Ovary (tissue), 9 donors: Measurements from ENCODE around the gene IRAK1BP1. TPM values are rescaled to one million over a fixed set of nuclear protein-coding genes. Genes with fewer than 3 reads are reported as not detected.

Source experiments
- DNase-seq, 5 donors: peaks; one replicate each; pipeline ENCODE4 v3.0.0-alpha.2; 2019 to 2020
- H3K27ac ChIP-seq, 2 donors: fragments of 200-600 bp; one replicate each; pipeline versions ENCODE4 v1.5.1 to v1.8.0; 2019 to 2022
- H3K27me3 ChIP-seq: fragments of 200-600 bp; one replicate; pipeline ENCODE4 v1.8.0; 2022
- H3K36me3 ChIP-seq: fragments of 200-600 bp; sonication (generic); one replicate; pipeline ENCODE4 v1.5.1; 2019
- H3K4me1 ChIP-seq: one replicate; pipeline ENCODE4 v1.8.1; 2013; ENCODE audit warnings: mild to moderate bottlenecking, moderate library complexity; ENCODE audit not compliant: insufficient read depth
- H3K4me3 ChIP-seq: fragments of 200-600 bp; sonication (generic); one replicate; pipeline ENCODE4 v1.5.1; 2017
- H3K9me3 ChIP-seq, 2 donors: fragments of 200-600 bp in 1 of 2; sonication (generic) in 1 of 2; one replicate each; pipeline versions ENCODE4 v1.5.1 to v1.8.1; 2013 to 2019; ENCODE audit warnings: mild to moderate bottlenecking in 1 of 2, moderate library complexity in 1 of 2
- CTCF ChIP-seq, 3 donors: fragments of 450-650 bp in 2 of 3; fragments of 200-600 bp in 1 of 3; IDR thresholded peaks; one replicate each; pipeline versions ENCODE4 v1.5.1 to v1.8.0; 2016 to 2022; ENCODE audit warnings: antibody characterized with exemption in 3 of 3, mild to moderate bottlenecking in 1 of 3
- EP300 ChIP-seq: sonication (generic); formaldehyde crosslinking; IDR thresholded peaks from one replicate; pipeline ENCODE4 v1.6.1; 2017; ENCODE audit warnings: antibody characterized with exemption
- POLR2A ChIP-seq: fragments of 450-650 bp; IDR thresholded peaks from one replicate; pipeline ENCODE4 v1.6.1; 2017; ENCODE audit warnings: antibody characterized with exemption, mild to moderate bottlenecking, moderate library complexity
- WGBS, 3 donors: extraction: QIAGEN DNeasy Blood & Tissue Kit in 1 of 3; methylation state at CpG; one replicate each; pipeline versions ENCODE4 v1.1.5 to v1.1.7; 2013 to 2017; 5-methylcytosine and 5-hydroxymethylcytosine counted together
- intact Hi-C, 4 donors: fragments of 100-400 bp; cut with DNase I; formaldehyde crosslinking; loops; one replicate each; pipeline versions ENCODE4 v1.11.0 to v1.15.1; 2022 to 2023
- polyA plus RNA-seq, 2 donors: library from polyadenylated mRNA; stranded (reverse); fragments of 200-250 nt in 1 of 2; fragments of 350-450 nt in 1 of 2; fragmentation: Illumina TruSeq in 1 of 2; extraction: RNeasy Lipid Tissue Mini Kit (QIAGEN cat#74804) in 1 of 2; gene quantifications; one replicate each; pipeline ENCODE4 v1.2.3, GENCODE V29; 2013 to 2014
- total RNA-seq, 7 donors: library from RNA; depleted of rRNA in 2 of 7; stranded (reverse); fragments of >200 nt in 2 of 7; fragmentation: NEBNext Ultra II Directional in 3 of 7; extraction: Animal tissue kit (Norgen Biotek cat#: 25700) in 3 of 7; gene quantifications; one replicate each; pipeline versions ENCODE4 v1.1.0 to v1.2.4, GENCODE V29; 2016 to 2023
- donor health status: DM: no; HTN: no; CAD: no; lungs with moderate emphysema.
- donor health status: DM: no; HTN: no; CAD: no.
- donor health status: Bipolar disorder and iron deficiency.
- donor health status: DM: yes; HTN: yes; CAD: no.
- donor health status: DM: no; HTN: no; CAD: no.
- donor health status: DM: yes; HTN: yes; CAD: no.

IRAK1BP1 gene
- total and polyA plus RNA-seq, 9 donors = 3.2 to 10.1 (median 7.0) TPM

- H3K27me3 ChIP-seq = no peaks in the 10 kb centered on the region
- intact Hi-C loops = no loop called here
- WGBS, 3 donors = 2 to 11% (median 3%) methylated on average over 2 of the region's 2 CpGs
- no peaks in the 10 kb centered on the region for H3K9me3 ChIP-seq
- no peaks in the 10 kb centered on the region for H3K36me3 ChIP-seq
- no peak for TF ChIP-seq POLR2A
- no peak for TF ChIP-seq CTCF (IDR thresholded peaks at IDR 0.05)
- no peak for TF ChIP-seq EP300
- peak in 1 of 5 donors; percentile 20 for DNase-seq
- no peak overlapping the region for H3K4me3 ChIP-seq
- H3K27ac ChIP-seq = no peak overlapping the region
- peaks cover 7% of the 10 kb centered on the region for H3K4me1 ChIP-seq
These were observed 35.9 kb upstream of the IRAK1BP1 start for GRCh38 chr6:78831492-78831891.

GRCh38 chr6:78832091-78832808 lies 35.1 kb upstream of the IRAK1BP1 start:
- H3K4me1 ChIP-seq = peaks cover 7% of the 10 kb centered on the region
- no peak for TF ChIP-seq CTCF (IDR thresholded peaks at IDR 0.05)
- TF ChIP-seq EP300 = no peak
- TF ChIP-seq POLR2A = no peak
- H3K36me3 ChIP-seq = no peaks in the 10 kb centered on the region
- no peak overlapping the region for H3K27ac ChIP-seq
- H3K9me3 ChIP-seq = no peaks in the 10 kb centered on the region
- intact Hi-C loops = no loop called here
- H3K27me3 ChIP-seq = no peaks in the 10 kb centered on the region
- no peak overlapping the region for H3K4me3 ChIP-seq
- no peak for DNase-seq

GRCh38 chr6:78835817-78836216 lies 31.5 kb upstream of the IRAK1BP1 start:
- no peak for DNase-seq
- Histone ChIP-seq H3K27ac (no peak overlapping the region), H3K4me3 (no peak overlapping the region), H3K9me3 (no peaks in the 10 kb centered on the region), H3K27me3 (no peaks in the 10 kb centered on the region), H3K4me1 (peaks cover 5% of the 10 kb centered on the region), H3K36me3 (no peaks in the 10 kb centered on the region)
- intact Hi-C loops = no loop called here
- no peak for TF ChIP-seq POLR2A
- no peak for TF ChIP-seq EP300
- TF ChIP-seq CTCF (IDR thresholded peaks at IDR 0.05) = no peak

GRCh38 chr6:78836598-78836997 lies 30.8 kb upstream of the IRAK1BP1 start:
- H3K27ac ChIP-seq = no peak overlapping the region
- H3K27me3 ChIP-seq = no peaks in the 10 kb centered on the region
- H3K9me3 ChIP-seq = no peaks in the 10 kb centered on the region
- no peak for DNase-seq
- intact Hi-C loops = no loop called here
- no peaks in the 10 kb centered on the region for H3K36me3 ChIP-seq
- TF ChIP-seq POLR2A (no peak), CTCF (IDR thresholded peaks at IDR 0.05) (no peak), EP300 (no peak)
- WGBS, 3 donors = 77 to 84% (median 79%) methylated on average over 3 of the region's 3 CpGs
- H3K4me3 ChIP-seq = no peak overlapping the region
- H3K4me1 ChIP-seq = peaks cover 2% of the 10 kb centered on the region
